ENCODE measurements around the gene COL16A1. TPM values are rescaled to one million over a fixed set of nuclear protein-coding genes. Genes with fewer than 3 reads are reported as not detected.

The COL16A1 gene
- total RNA-seq, 4 donors from 2014 or later, result 4.3 to 11.4 (median 5.3) TPM

GRCh38 chr1:31669786-31670592, 33.8 kb downstream of the COL16A1 start:
- Histone ChIP-seq H3K4me3 (peak overlapping the region; percentile 29 to 50 (median 48)), H3K27me3 (no peaks in the 10 kb centered on the region), H3K27ac (peak overlapping the region; percentile 53 to 69 (median 60)), H3K9me3 (no peaks in the 10 kb centered on the region), H3K36me3 (no peaks in the 10 kb centered on the region), H3K4me1 (peaks cover 29 to 36% of the 10 kb centered on the region in 2 donors)
- TF ChIP-seq, protein P1, sequence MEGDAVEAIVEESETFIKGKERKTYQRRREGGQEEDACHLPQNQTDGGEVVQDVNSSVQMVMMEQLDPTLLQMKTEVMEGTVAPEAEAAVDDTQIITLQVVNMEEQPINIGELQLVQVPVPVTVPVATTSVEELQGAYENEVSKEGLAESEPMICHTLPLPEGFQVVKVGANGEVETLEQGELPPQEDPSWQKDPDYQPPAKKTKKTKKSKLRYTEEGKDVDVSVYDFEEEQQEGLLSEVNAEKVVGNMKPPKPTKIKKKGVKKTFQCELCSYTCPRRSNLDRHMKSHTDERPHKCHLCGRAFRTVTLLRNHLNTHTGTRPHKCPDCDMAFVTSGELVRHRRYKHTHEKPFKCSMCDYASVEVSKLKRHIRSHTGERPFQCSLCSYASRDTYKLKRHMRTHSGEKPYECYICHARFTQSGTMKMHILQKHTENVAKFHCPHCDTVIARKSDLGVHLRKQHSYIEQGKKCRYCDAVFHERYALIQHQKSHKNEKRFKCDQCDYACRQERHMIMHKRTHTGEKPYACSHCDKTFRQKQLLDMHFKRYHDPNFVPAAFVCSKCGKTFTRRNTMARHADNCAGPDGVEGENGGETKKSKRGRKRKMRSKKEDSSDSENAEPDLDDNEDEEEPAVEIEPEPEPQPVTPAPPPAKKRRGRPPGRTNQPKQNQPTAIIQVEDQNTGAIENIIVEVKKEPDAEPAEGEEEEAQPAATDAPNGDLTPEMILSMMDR (IDR thresholded peaks at IDR 0.05 in 4 of 5, conservative IDR thresholded peaks at IDR 0.05 in 1 of 5), result no peak
- TF ChIP-seq POLR2A (IDR thresholded peaks at IDR 0.05), result no peak
- intact Hi-C loops (cut with DNase I; ENCODE audit: low total_unique reads), result no loop called here
- DNase-seq, result peak; percentile 64 to 82
- in situ Hi-C loops (cut with MboI; ENCODE audit: low sequenced_read_pairs in 4 of 4), result loop anchor here (5.0 to 25.0 kb wide), 4 partner anchors 45 to 292 kb away; no protein-coding TSS in a partner anchor
- ATAC-seq, result peak; percentile 71 to 83

DNA sequence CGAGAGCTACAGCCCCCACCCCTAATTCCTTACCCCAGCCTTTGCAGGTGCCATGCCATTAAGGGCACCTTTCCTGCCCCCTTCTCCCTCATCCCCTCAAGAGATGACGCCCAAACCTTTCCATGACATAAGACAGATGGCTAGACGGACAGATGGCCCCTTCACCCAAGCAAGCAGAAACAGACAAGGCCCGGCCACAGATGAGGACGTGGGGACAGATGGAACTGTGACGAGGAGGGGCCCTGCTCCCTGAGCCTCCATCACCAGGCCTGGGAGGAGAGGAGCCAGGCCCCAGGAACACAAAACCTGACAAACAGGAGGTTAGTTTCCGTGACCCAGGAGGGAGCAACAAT, 34.4 kb downstream of the COL16A1 start:
- Histone ChIP-seq H3K4me3 (peak overlapping the region; percentile 29 to 50 (median 48)), H3K27me3 (no peaks in the 10 kb centered on the region), H3K36me3 (no peaks in the 10 kb centered on the region), H3K27ac (peak overlapping the region in 3 of 4 donors; percentile 53 to 69 (median 64)), H3K4me1 (peaks cover 27 to 31% of the 10 kb centered on the region in 2 donors), H3K9me3 (no peaks in the 10 kb centered on the region)
- in situ Hi-C loops (cut with MboI; ENCODE audit: low sequenced_read_pairs in 4 of 4) (loop anchor here (5.0 to 25.0 kb wide), 4 partner anchors 45 to 293 kb away; no protein-coding TSS in a partner anchor), intact Hi-C loops (cut with DNase I; ENCODE audit: low total_unique reads) (no loop called here)
- no peak for DNase-seq
- TF ChIP-seq POLR2A (IDR thresholded peaks at IDR 0.05), result no peak
- TF ChIP-seq, protein P1 (IDR thresholded peaks at IDR 0.05 in 4 of 5, conservative IDR thresholded peaks at IDR 0.05 in 1 of 5), result no peak
- no peak for ATAC-seq

- Histone ChIP-seq H3K36me3 (no peaks in the 10 kb centered on the region), H3K27me3 (no peaks in the 10 kb centered on the region), H3K4me1 (peaks cover 24% of the 10 kb centered on the region in 2 donors), H3K27ac (no peak overlapping the region), H3K9me3 (no peaks in the 10 kb centered on the region), H3K4me3 (no peak overlapping the region)
- ATAC-seq (no peak), DNase-seq (no peak)
- in situ Hi-C loops (cut with MboI; ENCODE audit: low sequenced_read_pairs in 4 of 4), result loop anchor here (5.0 to 25.0 kb wide), 4 partner anchors 46 to 294 kb away; no protein-coding TSS in a partner anchor
- intact Hi-C loops (cut with DNase I; ENCODE audit: low total_unique reads), result no loop called here
- TF ChIP-seq POLR2A (IDR thresholded peaks at IDR 0.05), result no peak
- TF ChIP-seq, protein P1 (IDR thresholded peaks at IDR 0.05 in 4 of 5, conservative IDR thresholded peaks at IDR 0.05 in 1 of 5), result no peak
These were observed 35.4 kb downstream of the COL16A1 start for GRCh38 chr1:31668303-31668883.

GRCh38 chr1:31667065-31667785, 36.6 kb downstream of the COL16A1 start:
- Histone ChIP-seq H3K4me3 (no peak overlapping the region), H3K36me3 (no peaks in the 10 kb centered on the region), H3K27me3 (no peaks in the 10 kb centered on the region), H3K4me1 (peaks cover 13 to 14% of the 10 kb centered on the region in 2 donors), H3K27ac (no peak overlapping the region), H3K9me3 (no peaks in the 10 kb centered on the region)
- intact Hi-C loops (cut with DNase I; ENCODE audit: low total_unique reads), result no loop called here
- in situ Hi-C loops (cut with MboI; ENCODE audit: low sequenced_read_pairs in 4 of 4), result loop anchor here (5.0 to 25.0 kb wide), 4 partner anchors 48 to 295 kb away; no protein-coding TSS in a partner anchor
- ATAC-seq (no peak), DNase-seq (no peak)
- TF ChIP-seq, protein P1 (IDR thresholded peaks at IDR 0.05 in 4 of 5, conservative IDR thresholded peaks at IDR 0.05 in 1 of 5), result no peak
- TF ChIP-seq POLR2A (IDR thresholded peaks at IDR 0.05), result no peak

Measured in gastrocnemius medialis (tissue), 4 donors.